ENCODE data around the gene CORO2B. TPM values are rescaled to one million over a fixed set of nuclear protein-coding genes. Genes with fewer than 3 reads are reported as not detected.

The CORO2B gene
- polyA plus RNA-seq, 1 of the 3 experiments (the other 2 are of a cell fraction) = 3.6 TPM

- Histone ChIP-seq H4K20me1 (ENCODE audit: insufficient read depth) (no peaks in the 10 kb centered on the region), H3K4me1 (ENCODE audit: control insufficient read depth in 1 of 2, insufficient read depth in 2 of 2, low read depth in 1 of 2, low read length in 1 of 2) (no peaks in the 10 kb centered on the region), H3K9me2 (no peaks in the 10 kb centered on the region; the same call in 1 of the 2 replicates), H3K4me3 (ENCODE audit: low read depth in 2 of 2, low read length in 1 of 2) (no peak overlapping the region), H3K27ac (ENCODE audit: low read depth in 2 of 2, low read length in 1 of 2) (no peak overlapping the region), H2AFZ (ENCODE audit: low read depth) (no peak overlapping the region), H3K36me3 (replicated peaks in 1 of 2; ENCODE audit: control insufficient read depth in 1 of 2, insufficient read depth in 2 of 2, low read length in 1 of 2) (no peaks in the 10 kb centered on the region), H3K79me2 (ENCODE audit: insufficient read depth) (no peaks in the 10 kb centered on the region), H3K9me3 (no peaks in the 10 kb centered on the region), H3K27me3 (ENCODE audit: insufficient read depth) (no peaks in the 10 kb centered on the region; the same call in 1 of the 2 replicates), H3K4me2 (no peak overlapping the region), H3K9ac (no peak overlapping the region), H3F3A (replicated peaks; ENCODE audit: insufficient read depth) (peaks cover 7% of the 10 kb centered on the region)
- 59% methylated on average over 4 of the region's 4 CpGs for WGBS (ENCODE audit: low lambda C conversion rate)
- CTCF ChIA-PET = interaction anchor here (1.5 kb wide), 2 partner anchors 20 to 64 kb away, joined by 3 read pairs; no protein-coding TSS in a partner anchor
- no peak for DNase-seq
- POLR2A ChIA-PET = no interaction called here
- TF ChIP-seq FOSL2 (IDR thresholded peaks at IDR 0.05; ENCODE audit: borderline replicate concordance, low read depth) = no peak
- TF ChIP-seq RXRA (IDR thresholded peaks at IDR 0.05; ENCODE audit: borderline replicate concordance, low read depth) = no peak
- TF ChIP-seq EP300 (IDR thresholded peaks at IDR 0.05; ENCODE audit: borderline replicate concordance in 1 of 2, low read depth in 1 of 2, low read length in 1 of 2) = no peak
- TF ChIP-seq CTCF (IDR thresholded peaks at IDR 0.05) = no peak
- no peak for TF ChIP-seq EZH2phosphoT487 (IDR thresholded peaks at IDR 0.05; ENCODE audit: borderline replicate concordance, low read depth)
- no peak for TF ChIP-seq NRF1 (IDR thresholded peaks at IDR 0.05; ENCODE audit: low read depth, low read length)
- TF ChIP-seq FOXJ3 (CRISPR knock-in tag; IDR thresholded peaks at IDR 0.05) = no peak
- no peak for TF ChIP-seq GABPA (IDR thresholded peaks at IDR 0.05; ENCODE audit: low read depth)
- no peak for TF ChIP-seq PBX3 (IDR thresholded peaks at IDR 0.05)
- TF ChIP-seq SMC3 (IDR thresholded peaks at IDR 0.05; ENCODE audit: low read depth, low read length) = no peak
- no peak for TF ChIP-seq TAF1 (IDR thresholded peaks at IDR 0.05; ENCODE audit: borderline replicate concordance, low read depth, low read length)
These were observed 184.3 kb downstream of the CORO2B start for GRCh38 chr15:68763063-68763462.

GRCh38 chr15:68764090-68764489 is 185.3 kb downstream of the CORO2B start:
- Histone ChIP-seq H3K27ac (ENCODE audit: low read depth in 2 of 2, low read length in 1 of 2) (no peak overlapping the region), H3K4me3 (ENCODE audit: low read depth in 2 of 2, low read length in 1 of 2) (no peak overlapping the region), H3F3A (replicated peaks; ENCODE audit: insufficient read depth) (peaks cover 7% of the 10 kb centered on the region), H3K4me1 (ENCODE audit: control insufficient read depth in 1 of 2, insufficient read depth in 2 of 2, low read depth in 1 of 2, low read length in 1 of 2) (no peaks in the 10 kb centered on the region), H4K20me1 (ENCODE audit: insufficient read depth) (no peaks in the 10 kb centered on the region), H3K9ac (no peak overlapping the region), H3K9me2 (no peaks in the 10 kb centered on the region; the same call in 1 of the 2 replicates), H3K36me3 (replicated peaks in 1 of 2; ENCODE audit: control insufficient read depth in 1 of 2, insufficient read depth in 2 of 2, low read length in 1 of 2) (no peaks in the 10 kb centered on the region), H3K4me2 (no peak overlapping the region), H3K79me2 (ENCODE audit: insufficient read depth) (no peaks in the 10 kb centered on the region), H3K9me3 (no peaks in the 10 kb centered on the region), H3K27me3 (ENCODE audit: insufficient read depth) (no peaks in the 10 kb centered on the region; the same call in 1 of the 2 replicates), H2AFZ (ENCODE audit: low read depth) (no peak overlapping the region)
- ChIA-PET CTCF (interaction anchor here (1.5 kb wide), 2 partner anchors 19 to 34 kb away, joined by 3 read pairs; no protein-coding TSS in a partner anchor), POLR2A (no interaction called here)
- TF ChIP-seq RCOR1 (IDR thresholded peaks at IDR 0.05; ENCODE audit: low read length) = no peak
- no peak for TF ChIP-seq USF2 (IDR thresholded peaks at IDR 0.05; ENCODE audit: borderline replicate concordance, low read depth, low read length)
- no peak for TF ChIP-seq ELF1 (IDR thresholded peaks at IDR 0.05)
- no peak for TF ChIP-seq TEAD4 (IDR thresholded peaks at IDR 0.05; ENCODE audit: borderline replicate concordance, insufficient read depth)
- TF ChIP-seq PBX3 (IDR thresholded peaks at IDR 0.05) = no peak
- no peak for TF ChIP-seq EZH2phosphoT487 (IDR thresholded peaks at IDR 0.05; ENCODE audit: borderline replicate concordance, low read depth)
- TF ChIP-seq ZBTB33 (IDR thresholded peaks at IDR 0.05; ENCODE audit: borderline replicate concordance, low read depth) = no peak
- no peak for TF ChIP-seq GABPA (IDR thresholded peaks at IDR 0.05; ENCODE audit: low read depth)
- no peak for TF ChIP-seq MXI1 (IDR thresholded peaks at IDR 0.05; ENCODE audit: low read depth, low read length)
- 47% methylated on average over 1 of the region's 1 CpG for WGBS (ENCODE audit: low lambda C conversion rate)
- DNase-seq = no peak
